Measurements from ENCODE around the gene MS4A7. TPM values are rescaled to one million over a fixed set of nuclear protein-coding genes. Genes with fewer than 3 reads are reported as not detected.

MS4A7 gene
- total RNA-seq, 3 donors from 2014 or later (not counting 1 experiment from before 2014, with no cell fraction given) = 4.8 to 44.3 (median 8.0) TPM

- 0% methylated on average over 1 of the region's 2 CpGs for WGBS (ENCODE audit: insufficient coverage)
- Histone ChIP-seq H3K27ac (ENCODE audit: low read length) (peak overlapping the region; percentile 12), H3K4me3 (ENCODE audit: low read length) (no peak overlapping the region), H3K36me3 (ENCODE audit: control insufficient read depth, insufficient read depth, low read length) (no peaks in the 10 kb centered on the region), H3K9me3 (ENCODE audit: control insufficient read depth, insufficient read depth, low read length) (no peaks in the 10 kb centered on the region), H3K27me3 (ENCODE audit: control insufficient read depth, insufficient read depth, low read length) (no peaks in the 10 kb centered on the region), H3K4me1 (ENCODE audit: control insufficient read depth, insufficient read depth, low read length) (peaks cover 3% of the 10 kb centered on the region)
- no peak for TF ChIP-seq CTCF (IDR thresholded peaks at IDR 0.05)
- ATAC-seq = no peak
- intact Hi-C loops (cut with micrococcal nuclease) = no loop called here
- DNase-seq = no peak
- no peaks in the 10 kb centered on the region for H3K9me3 Mint-ChIP-seq
- peaks cover 0 to 8% of the 10 kb centered on the region in 2 donors for H3K4me1 Mint-ChIP-seq
- peaks cover 15 to 24% of the 10 kb centered on the region in 2 donors for H3K27me3 Mint-ChIP-seq (ENCODE audit: low read depth in 2 of 2)
- H3K36me3 Mint-ChIP-seq = no peaks in the 10 kb centered on the region
- H3K4me3 Mint-ChIP-seq = no peak overlapping the region
- H3K27ac Mint-ChIP-seq = no peak overlapping the region
Measured at GRCh38 chr11:60367009-60367408, 11.3 kb upstream of the MS4A7 start.

GRCh38 chr11:60367896-60368295 is 10.4 kb upstream of the MS4A7 start:
- Mint-ChIP-seq H3K4me3 (no peak overlapping the region), H3K27me3 (ENCODE audit: low read depth in 2 of 2) (peaks cover 18 to 22% of the 10 kb centered on the region in 2 donors), H3K4me1 (peaks cover 0 to 8% of the 10 kb centered on the region in 2 donors), H3K27ac (no peak overlapping the region), H3K36me3 (no peaks in the 10 kb centered on the region), H3K9me3 (no peaks in the 10 kb centered on the region)
- H3K9me3 ChIP-seq (ENCODE audit: control insufficient read depth, insufficient read depth, low read length) = no peaks in the 10 kb centered on the region
- no peaks in the 10 kb centered on the region for H3K27me3 ChIP-seq (ENCODE audit: control insufficient read depth, insufficient read depth, low read length)
- no peak for TF ChIP-seq CTCF (IDR thresholded peaks at IDR 0.05)
- intact Hi-C loops (cut with micrococcal nuclease) = no loop called here
- no peak overlapping the region for H3K27ac ChIP-seq (ENCODE audit: low read length)
- DNase-seq (no peak), ATAC-seq (no peak)
- H3K4me3 ChIP-seq (ENCODE audit: low read length) = no peak overlapping the region
- H3K4me1 ChIP-seq (ENCODE audit: control insufficient read depth, insufficient read depth, low read length) = peaks cover 3% of the 10 kb centered on the region
- H3K36me3 ChIP-seq (ENCODE audit: control insufficient read depth, insufficient read depth, low read length) = no peaks in the 10 kb centered on the region
- WGBS (ENCODE audit: insufficient coverage) = 90% methylated on average over 19 of the region's 19 CpGs

DNA sequence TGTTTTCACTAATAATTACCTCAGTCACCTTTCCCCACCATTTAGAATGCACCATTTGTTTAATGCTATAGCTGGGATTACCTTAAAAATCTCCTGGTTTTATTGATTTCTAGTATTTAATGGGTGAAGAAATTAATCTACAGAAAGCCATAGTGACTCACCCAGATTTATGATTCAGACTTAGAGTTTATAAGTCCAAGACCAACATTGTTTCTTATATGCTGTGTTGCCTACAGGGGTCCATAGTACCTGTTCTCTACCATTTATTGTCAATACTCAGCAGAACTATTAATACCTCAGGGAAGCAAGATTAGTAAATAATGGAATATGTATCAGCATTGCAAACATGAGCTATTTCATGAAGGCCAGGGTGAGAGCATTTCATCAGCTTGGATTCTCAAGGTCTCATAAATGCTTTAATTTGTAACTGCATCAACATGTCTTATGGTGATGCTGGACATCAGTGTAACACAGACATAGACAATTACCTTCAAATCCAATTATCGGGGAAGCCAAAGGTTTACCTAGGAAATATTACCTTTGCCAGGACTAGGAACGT is 8.0 kb upstream of the MS4A7 start:
- no peak for TF ChIP-seq CTCF (IDR thresholded peaks at IDR 0.05)
- peaks cover 0 to 8% of the 10 kb centered on the region in 2 donors for H3K27me3 Mint-ChIP-seq (ENCODE audit: low read depth in 2 of 2)
- DNase-seq (no peak), ATAC-seq (no peak)
- no peak overlapping the region for H3K27ac Mint-ChIP-seq
- Histone ChIP-seq H3K36me3 (ENCODE audit: control insufficient read depth, insufficient read depth, low read length) (no peaks in the 10 kb centered on the region), H3K27me3 (ENCODE audit: control insufficient read depth, insufficient read depth, low read length) (no peaks in the 10 kb centered on the region), H3K27ac (ENCODE audit: low read length) (no peak overlapping the region), H3K4me3 (ENCODE audit: low read length) (no peak overlapping the region), H3K4me1 (ENCODE audit: control insufficient read depth, insufficient read depth, low read length) (peaks cover 3% of the 10 kb centered on the region), H3K9me3 (ENCODE audit: control insufficient read depth, insufficient read depth, low read length) (no peaks in the 10 kb centered on the region)
- no peaks in the 10 kb centered on the region for H3K9me3 Mint-ChIP-seq
- H3K4me1 Mint-ChIP-seq = no peaks in the 10 kb centered on the region
- no peak overlapping the region for H3K4me3 Mint-ChIP-seq
- no peaks in the 10 kb centered on the region for H3K36me3 Mint-ChIP-seq
- WGBS (ENCODE audit: insufficient coverage) = 90% methylated on average over 2 of the region's 2 CpGs
- intact Hi-C loops (cut with micrococcal nuclease) = no loop called here

DNA sequence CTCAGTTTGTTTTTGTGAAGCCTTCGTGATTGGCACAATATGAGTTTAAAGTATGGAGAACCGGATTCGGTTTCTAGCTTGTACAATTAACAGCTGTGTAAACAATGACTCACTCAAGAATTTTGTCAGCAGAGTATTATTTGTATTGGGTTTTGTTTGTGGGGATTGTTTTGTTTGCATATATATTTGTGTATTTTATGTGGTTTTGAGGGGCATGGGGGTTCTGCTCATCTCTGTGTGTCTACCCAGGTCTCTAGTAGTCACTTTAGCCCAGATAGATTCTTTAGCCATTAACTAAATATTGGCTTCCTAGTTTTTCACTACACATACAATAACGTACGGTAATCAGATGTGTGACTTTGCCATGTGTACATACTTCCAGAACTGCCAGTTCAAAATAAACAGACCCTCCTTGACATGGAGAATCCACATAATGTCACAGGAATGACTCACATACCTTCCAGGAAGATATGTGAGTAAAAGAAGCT is 7.5 kb upstream of the MS4A7 start:
- H3K27ac ChIP-seq (ENCODE audit: low read length) = no peak overlapping the region
- no peak overlapping the region for H3K4me3 Mint-ChIP-seq
- no peaks in the 10 kb centered on the region for H3K36me3 ChIP-seq (ENCODE audit: control insufficient read depth, insufficient read depth, low read length)
- DNase-seq = no peak
- H3K9me3 Mint-ChIP-seq = no peaks in the 10 kb centered on the region
- H3K27me3 ChIP-seq (ENCODE audit: control insufficient read depth, insufficient read depth, low read length) = no peaks in the 10 kb centered on the region
- H3K27ac Mint-ChIP-seq = no peak overlapping the region
- 87% methylated on average over 5 of the region's 5 CpGs for WGBS (ENCODE audit: insufficient coverage)
- H3K9me3 ChIP-seq (ENCODE audit: control insufficient read depth, insufficient read depth, low read length) = no peaks in the 10 kb centered on the region
- intact Hi-C loops (cut with micrococcal nuclease) = no loop called here
- no peak for ATAC-seq
- TF ChIP-seq CTCF (IDR thresholded peaks at IDR 0.05) = no peak
- no peaks in the 10 kb centered on the region for H3K36me3 Mint-ChIP-seq
- peaks cover 0 to 8% of the 10 kb centered on the region in 2 donors for H3K27me3 Mint-ChIP-seq (ENCODE audit: low read depth in 2 of 2)
- no peak overlapping the region for H3K4me3 ChIP-seq (ENCODE audit: low read length)
- H3K4me1 ChIP-seq (ENCODE audit: control insufficient read depth, insufficient read depth, low read length) = peaks cover 3% of the 10 kb centered on the region
- H3K4me1 Mint-ChIP-seq = no peaks in the 10 kb centered on the region

Data from natural killer cell (primary cell).